GM23338 (cell line): ENCODE results near the gene TBX2. TPM values are rescaled to one million over a fixed set of nuclear protein-coding genes. Genes with fewer than 3 reads are reported as not detected.

ENCODE experiments used
- ATAC-seq: fragments of 200-7000 bp; cut with Tn5 transposase; 3 replicates; pipeline ENCODE4 v1.9.1; 2020
- DNase-seq: peaks from one replicate; pipeline ENCODE4 v3.0.0-alpha.2; 2015; ENCODE audit warnings: low spot score
- H2AFZ ChIP-seq: fragments of 200-600 bp; sonication (generic); 2 replicates; pipeline ENCODE4 v1.8.0; 2016; ENCODE audit warnings: antibody characterized with exemption, mild to moderate bottlenecking, moderate library complexity
- H3F3A ChIP-seq: fragments of 200-600 bp; sonication (generic); replicated peaks from 2 replicates; pipeline ENCODE4 v1.8.0; 2017; ENCODE audit warnings: antibody characterized with exemption, mixed run types, low read depth
- H3K27ac ChIP-seq: fragments of 200-600 bp; sonication (generic); 2 replicates; pipeline ENCODE4 v1.6.1; 2016; ENCODE audit warnings: low read depth
- H3K27me3 ChIP-seq: fragments of 200-600 bp; sonication (generic); 2 replicates; pipeline ENCODE4 v1.8.0; 2016; ENCODE audit warnings: mild to moderate bottlenecking, mixed run types, moderate library complexity; ENCODE audit not compliant: insufficient read depth
- H3K36me3 ChIP-seq: fragments of 200-600 bp; sonication (generic); 2 replicates; pipeline ENCODE4 v1.8.0; 2016; ENCODE audit warnings: mild to moderate bottlenecking; ENCODE audit not compliant: insufficient read depth
- H3K4me1 ChIP-seq: fragments of 200-600 bp; sonication (generic); 2 replicates; pipeline ENCODE4 v1.8.0; 2016; ENCODE audit warnings: mild to moderate bottlenecking, moderate library complexity; ENCODE audit not compliant: insufficient read depth
- H3K4me2 ChIP-seq: fragments of 200-600 bp; sonication (generic); 2 replicates; pipeline ENCODE4 v1.7.1; 2017; ENCODE audit warnings: mixed run types
- H3K4me3 ChIP-seq: fragments of 200-600 bp; sonication (generic); 2 replicates; pipeline ENCODE4 v1.6.1; 2016; ENCODE audit warnings: mixed run types
- H3K79me2 ChIP-seq: fragments of 200-600 bp; sonication (generic); replicated peaks from 2 replicates; pipeline ENCODE4 v1.8.0; 2017; ENCODE audit warnings: mild to moderate bottlenecking; ENCODE audit not compliant: insufficient read depth
- H3K9me2 ChIP-seq: fragments of 200-600 bp; sonication (generic); 2 replicates; pipeline ENCODE4 v1.8.0; 2017; ENCODE audit not compliant: insufficient read depth
- H4K20me1 ChIP-seq: fragments of 200-600 bp; sonication (generic); replicated peaks from 2 replicates; pipeline ENCODE4 v1.8.0; 2017; ENCODE audit warnings: mild to moderate bottlenecking; ENCODE audit not compliant: insufficient read depth
- H3K27ac Mint-ChIP-seq: 2 replicates; pipeline ENCODE4 v1.8.0; 2020; ENCODE audit warnings: inconsistent platforms, mild to moderate bottlenecking, moderate library complexity, mixed read lengths
- H3K27me3 Mint-ChIP-seq: 3 replicates; pipeline ENCODE4 v1.8.0; 2022; ENCODE audit warnings: low read depth, mild to moderate bottlenecking, moderate library complexity, mixed read lengths, inconsistent platforms; ENCODE audit not compliant: insufficient read depth, poor library complexity
- H3K36me3 Mint-ChIP-seq: 3 replicates; pipeline ENCODE4 v1.8.0; 2021; ENCODE audit warnings: low read depth, mild to moderate bottlenecking, inconsistent platforms, moderate library complexity, mixed read lengths
- H3K4me1 Mint-ChIP-seq: 3 replicates; pipeline ENCODE4 v1.8.0; 2020; ENCODE audit warnings: mild to moderate bottlenecking, inconsistent platforms, mixed read lengths
- H3K4me3 Mint-ChIP-seq: 3 replicates; pipeline ENCODE4 v1.8.0; 2021; ENCODE audit warnings: moderate library complexity, mild to moderate bottlenecking, inconsistent platforms, mixed read lengths
- H3K9me3 Mint-ChIP-seq: 3 replicates; pipeline ENCODE4 v1.8.0; 2020; ENCODE audit warnings: moderate library complexity, mild to moderate bottlenecking, inconsistent platforms, mixed read lengths
- CREB1 ChIP-seq: fragments of 250-450 bp; sonication (Bioruptor Pico); IDR thresholded peaks from 2 replicates; pipeline ENCODE4 v1.5.0; 2020; ENCODE audit warnings: low read depth, mild to moderate bottlenecking, moderate library complexity
- CTCF ChIP-seq, 2 experiments: fragments of 200-600 bp in 1 of 2; sonication (generic) in 1 of 2; conservative IDR thresholded peaks; 2 replicates each; pipeline versions ENCODE4 v1.5.1 to v1.6.1; 2016 to 2017; ENCODE audit warnings: antibody characterized with exemption in 2 of 2, low read depth in 2 of 2, mild to moderate bottlenecking in 2 of 2, moderate library complexity in 1 of 2
- EZH2 ChIP-seq: fragments of 200-600 bp; sonication (generic); IDR thresholded peaks from one replicate; pipeline ENCODE4 v1.8.0; 2017; ENCODE audit warnings: antibody characterized with exemption, mild to moderate bottlenecking, low read depth; ENCODE audit not compliant: unreplicated experiment
- EZH2phosphoT487 ChIP-seq: fragments of 200-600 bp; sonication (generic); IDR thresholded peaks from one replicate; pipeline ENCODE4 v1.8.1; 2018; ENCODE audit warnings: antibody characterized with exemption; ENCODE audit not compliant: unreplicated experiment
- JUNB ChIP-seq: IDR thresholded peaks from one replicate; pipeline ENCODE4 v1.6.1; 2016; ENCODE audit warnings: antibody characterized with exemption; ENCODE audit not compliant: unreplicated experiment
- ZNF114 ChIP-seq: fragments of 250-450 bp; sonication (Bioruptor Pico); IDR thresholded peaks from 2 replicates; pipeline ENCODE4 v1.5.0; 2020; ENCODE audit warnings: mild to moderate bottlenecking, moderate library complexity
- ZNF331 ChIP-seq: fragments of 250-450 bp; sonication (Bioruptor Pico); IDR thresholded peaks from 2 replicates; pipeline ENCODE4 v1.5.0; 2020; ENCODE audit warnings: low read depth, mild to moderate bottlenecking, moderate library complexity
- ZNF462 ChIP-seq: fragments of 250-450 bp; sonication (Bioruptor Pico); IDR thresholded peaks from 2 replicates; pipeline ENCODE4 v1.5.0; 2020; ENCODE audit warnings: mild to moderate bottlenecking, moderate library complexity
- polyA plus RNA-seq: library from polyadenylated mRNA; unstranded; fragments of >200 nt; fragmentation: Nextera tagmentation; extraction: Ambion mirVana; gene quantifications from 2 replicates; pipeline ENCODE4 v1.2.1, GENCODE V29; 2016
- total RNA-seq: library from RNA; depleted of rRNA; stranded (reverse); fragments of >200 nt; shearing (Covaris generic); gene quantifications from 2 replicates; pipeline ENCODE4 v1.2.3, GENCODE V29; 2014
- TF ChIP-seq, protein P1 (sequence below): IDR thresholded peaks from 2 replicates; pipeline ENCODE4 v1.6.1; 2016; ENCODE audit warnings: antibody characterized with exemption

Gene TBX2
- total and polyA plus RNA-seq, 2 experiments from 2014 or later: not detected

DNA sequence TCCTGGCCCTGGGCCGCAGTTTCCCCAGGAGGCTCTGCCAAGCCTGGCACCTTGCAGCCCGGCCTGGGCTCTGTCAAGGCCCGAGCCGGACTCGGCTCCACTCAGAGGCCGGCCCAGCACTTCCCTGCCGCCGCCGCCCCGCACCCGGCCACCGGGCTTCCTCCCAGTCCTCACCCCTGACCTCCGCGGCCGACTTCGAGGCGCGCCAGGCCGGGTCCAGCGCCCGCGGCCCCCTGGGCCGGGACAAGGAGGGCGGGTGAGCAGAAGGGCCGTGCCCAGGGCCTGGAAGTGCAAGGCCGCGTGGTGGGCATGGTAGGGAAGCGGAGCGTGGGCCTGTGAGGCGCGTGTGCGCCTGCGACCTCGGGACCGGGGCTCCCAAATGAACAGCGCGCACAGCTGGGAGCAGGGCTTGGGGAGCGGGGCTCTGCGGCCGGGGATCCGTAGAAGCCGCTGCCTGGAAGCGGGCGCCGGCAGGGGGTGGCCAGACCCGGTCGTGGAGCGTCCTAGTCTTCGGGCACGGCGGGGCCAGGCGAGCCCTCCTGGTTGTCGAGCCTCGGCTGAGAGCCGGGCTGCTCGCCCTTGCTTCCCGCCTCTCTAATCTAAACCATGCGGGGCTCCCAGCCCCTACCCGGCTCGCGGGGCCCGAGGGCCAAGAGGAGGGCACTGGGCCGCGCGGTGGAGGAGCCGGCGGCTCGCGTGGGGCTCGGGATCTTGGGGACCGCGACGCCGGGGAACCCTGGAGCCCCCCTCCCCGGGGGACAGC lies 52.1 kb downstream of the TBX2 start:
- no peaks in the 10 kb centered on the region for H3K9me2 ChIP-seq
- H3K36me3 Mint-ChIP-seq: peaks cover 3% of the 10 kb centered on the region; the same call in 1 of the 3 replicates
- TF ChIP-seq JUNB: no peak
- peak; percentile 92 for TF ChIP-seq EZH2
- TF ChIP-seq EZH2phosphoT487: peak; percentile 76
- DNase-seq (peak; percentile 64), ATAC-seq (peak; percentile 38)
- peaks cover 100% of the 10 kb centered on the region for H3K27me3 ChIP-seq
- no peaks in the 10 kb centered on the region for H3K79me2 ChIP-seq
- H3K4me1 ChIP-seq: peaks cover 25% of the 10 kb centered on the region
- peak overlapping the region; percentile 83 for H3K4me2 ChIP-seq
- H3K27me3 Mint-ChIP-seq: peaks cover 83% of the 10 kb centered on the region
- H3K27ac Mint-ChIP-seq: no peak overlapping the region
- 0 out of 2 replicates have a peak, but pooled peaks cover 4% of the 10 kb centered on the region for H3F3A ChIP-seq
- peak overlapping the region; percentile 62 for H3K4me3 ChIP-seq
- H3K27ac ChIP-seq: no peak overlapping the region
- peak overlapping the region; percentile 85 for H2AFZ ChIP-seq
- no peaks in the 10 kb centered on the region for H3K36me3 ChIP-seq
- peaks cover 6% of the 10 kb centered on the region; the same call in 1 of the 2 replicates for H4K20me1 ChIP-seq
- H3K9me3 Mint-ChIP-seq: peaks cover 3% of the 10 kb centered on the region
- peaks cover 34% of the 10 kb centered on the region for H3K4me1 Mint-ChIP-seq
- H3K4me3 Mint-ChIP-seq: peak overlapping the region; percentile 58

- Mint-ChIP-seq H3K9me3 (peaks cover 8% of the 10 kb centered on the region), H3K36me3 (peaks cover 3% of the 10 kb centered on the region; the same call in 1 of the 3 replicates), H3K27ac (no peak within 1 kb of the TSS), H3K27me3 (peaks cover 89% of the 10 kb centered on the region), H3K4me1 (peaks cover 34% of the 10 kb centered on the region), H3K4me3 (peak within 1 kb of the TSS; percentile 68)
- Histone ChIP-seq H4K20me1 (peaks cover 6% of the 10 kb centered on the region; the same call in 1 of the 2 replicates), H3K4me2 (peak within 1 kb of the TSS; percentile 83), H3K27ac (no peak within 1 kb of the TSS), H3K4me1 (peaks cover 26% of the 10 kb centered on the region; the same call in 1 of the 2 replicates), H3K79me2 (no peaks in the 10 kb centered on the region), H3K9me2 (no peaks in the 10 kb centered on the region), H3K4me3 (peak within 1 kb of the TSS; percentile 62), H3F3A (0 out of 2 replicates have a peak, but pooled peaks cover 4% of the 10 kb centered on the region), H3K36me3 (no peaks in the 10 kb centered on the region), H2AFZ (peak within 1 kb of the TSS; percentile 85), H3K27me3 (peaks cover 100% of the 10 kb centered on the region)
- DNase-seq (peak; percentile 76), ATAC-seq (peak; percentile 8)
- TF ChIP-seq, protein P1, sequence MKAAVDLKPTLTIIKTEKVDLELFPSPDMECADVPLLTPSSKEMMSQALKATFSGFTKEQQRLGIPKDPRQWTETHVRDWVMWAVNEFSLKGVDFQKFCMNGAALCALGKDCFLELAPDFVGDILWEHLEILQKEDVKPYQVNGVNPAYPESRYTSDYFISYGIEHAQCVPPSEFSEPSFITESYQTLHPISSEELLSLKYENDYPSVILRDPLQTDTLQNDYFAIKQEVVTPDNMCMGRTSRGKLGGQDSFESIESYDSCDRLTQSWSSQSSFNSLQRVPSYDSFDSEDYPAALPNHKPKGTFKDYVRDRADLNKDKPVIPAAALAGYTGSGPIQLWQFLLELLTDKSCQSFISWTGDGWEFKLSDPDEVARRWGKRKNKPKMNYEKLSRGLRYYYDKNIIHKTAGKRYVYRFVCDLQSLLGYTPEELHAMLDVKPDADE: no peak
- TF ChIP-seq ZNF462 (CRISPR knock-in tag): no peak
- no peak for TF ChIP-seq CTCF (conservative IDR thresholded peaks at IDR 0.05; ENCODE audit: low read depth in 2 of 2)
- TF ChIP-seq ZNF331 (CRISPR knock-in tag): no peak
- peak; percentile 99 for TF ChIP-seq EZH2
- TF ChIP-seq CREB1: peak; percentile 88
- no peak for TF ChIP-seq ZNF114 (CRISPR knock-in tag)
These were observed 53.0 kb downstream of the TBX2 start, which contains the start of gene TBX4 for GRCh38 chr17:61452301-61453290. TBX4 (plus strand) TSS chr17:61452422; CDS start chr17:61456491, 4,069 bp downstream.
